Esophagus squamous epithelium (tissue), 5 donors: ENCODE measurements around the gene STIMATE. TPM values are rescaled to one million over a fixed set of nuclear protein-coding genes. Genes with fewer than 3 reads are reported as not detected.

Source experiments
- DNase-seq: peaks from one replicate; lab custom pipeline; 2025; lab: John Stamatoyannopoulos, UW
- H3K27ac ChIP-seq, 4 donors: fragments of 200-600 bp; sonication (generic); one replicate each; pipeline ENCODE4 v1.5.1; 2016 to 2019; ENCODE audit warnings: mild to moderate bottlenecking in 1 of 4
- H3K27me3 ChIP-seq, 4 donors: fragments of 200-600 bp; sonication (generic); 1 replicate in 3 of 4; 2 replicates in 1 of 4; pipeline versions ENCODE4 v1.5.1 to v1.6.0; 2017 to 2021; ENCODE audit warnings: antibody characterized with exemption in 1 of 4
- H3K36me3 ChIP-seq, 3 donors: fragments of 200-600 bp; sonication (generic); one replicate each; pipeline ENCODE4 v1.5.1; 2016 to 2019
- H3K4me1 ChIP-seq, 3 donors: fragments of 200-600 bp; sonication (generic); one replicate each; pipeline ENCODE4 v1.5.1; 2017 to 2019
- H3K4me3 ChIP-seq, 4 donors: fragments of 200-600 bp; sonication (generic); 1 replicate in 3 of 4; 2 replicates in 1 of 4; pipeline ENCODE4 v1.5.1; 2016 to 2019; ENCODE audit warnings: mild to moderate bottlenecking in 2 of 4, moderate library complexity in 1 of 4
- H3K9me3 ChIP-seq, 3 donors: fragments of 200-600 bp; sonication (generic); one replicate each; pipeline ENCODE4 v1.5.1; 2016 to 2019
- POLR2A ChIP-seq, 4 donors: fragments of 450-650 bp; IDR thresholded peaks; one replicate each; pipeline ENCODE4 v1.6.1; 2017; ENCODE audit warnings: antibody characterized with exemption in 4 of 4, mild to moderate bottlenecking in 4 of 4, moderate library complexity in 3 of 4
- WGBS, 2 donors: methylation state at CpG; one replicate each; pipeline ENCODE4 v1.1.5; 2018; 5-methylcytosine and 5-hydroxymethylcytosine counted together
- intact Hi-C: fragments of 100-400 bp; cut with DNase I; formaldehyde crosslinking; loops from one replicate; pipeline ENCODE4 v1.15.0; 2022
- total RNA-seq, 4 donors: library from RNA; depleted of rRNA; stranded (reverse); fragments of >200 nt; gene quantifications; one replicate each; pipeline ENCODE4 v1.1.0, GENCODE V29; 2016
- TF ChIP-seq, protein P1 (sequence below), 6 experiments: fragments of 450-650 bp in 4 of 6; fragments of 200-600 bp in 2 of 6; sonication (generic) in 2 of 6; IDR thresholded peaks; one replicate each; pipeline ENCODE4 v1.5.1; 2016 to 2019; ENCODE audit warnings: antibody characterized with exemption in 6 of 6, mild to moderate bottlenecking in 4 of 6, moderate library complexity in 4 of 6
- donor health status: DM: yes; HTN: yes; CAD: no.

The STIMATE gene
- total RNA-seq, 4 donors from 2014 or later: 7.0 to 14.7 (median 12.4) TPM

DNA sequence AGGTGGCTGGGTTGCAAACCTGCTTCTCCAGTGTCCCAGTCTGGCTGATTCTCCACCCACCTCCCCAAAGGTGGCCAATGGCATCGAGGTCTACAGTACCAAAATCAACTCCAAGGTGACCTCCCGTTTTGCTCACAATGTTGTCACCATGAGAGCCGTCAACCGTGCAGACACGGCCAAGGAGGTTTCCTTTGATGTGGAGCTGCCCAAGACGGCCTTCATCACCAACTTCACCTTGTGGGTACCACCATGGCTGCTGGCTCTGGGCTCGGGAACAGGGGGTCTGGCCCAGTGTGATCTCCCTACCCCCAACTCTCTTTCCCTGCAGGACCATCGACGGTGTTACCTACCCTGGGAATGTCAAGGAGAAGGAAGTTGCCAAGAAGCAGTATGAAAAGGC, 100.9 kb downstream of the STIMATE start:
- Histone ChIP-seq H3K9me3 (no peaks in the 10 kb centered on the region), H3K4me1 (peaks cover 0 to 6% (median 0%) of the 10 kb centered on the region in 3 donors), H3K4me3 (no peak overlapping the region), H3K36me3 (no peaks in the 10 kb centered on the region), H3K27ac (no peak overlapping the region), H3K27me3 (no peaks in the 10 kb centered on the region)
- no peak for TF ChIP-seq POLR2A (IDR thresholded peaks at IDR 0.05)
- TF ChIP-seq, protein P1, sequence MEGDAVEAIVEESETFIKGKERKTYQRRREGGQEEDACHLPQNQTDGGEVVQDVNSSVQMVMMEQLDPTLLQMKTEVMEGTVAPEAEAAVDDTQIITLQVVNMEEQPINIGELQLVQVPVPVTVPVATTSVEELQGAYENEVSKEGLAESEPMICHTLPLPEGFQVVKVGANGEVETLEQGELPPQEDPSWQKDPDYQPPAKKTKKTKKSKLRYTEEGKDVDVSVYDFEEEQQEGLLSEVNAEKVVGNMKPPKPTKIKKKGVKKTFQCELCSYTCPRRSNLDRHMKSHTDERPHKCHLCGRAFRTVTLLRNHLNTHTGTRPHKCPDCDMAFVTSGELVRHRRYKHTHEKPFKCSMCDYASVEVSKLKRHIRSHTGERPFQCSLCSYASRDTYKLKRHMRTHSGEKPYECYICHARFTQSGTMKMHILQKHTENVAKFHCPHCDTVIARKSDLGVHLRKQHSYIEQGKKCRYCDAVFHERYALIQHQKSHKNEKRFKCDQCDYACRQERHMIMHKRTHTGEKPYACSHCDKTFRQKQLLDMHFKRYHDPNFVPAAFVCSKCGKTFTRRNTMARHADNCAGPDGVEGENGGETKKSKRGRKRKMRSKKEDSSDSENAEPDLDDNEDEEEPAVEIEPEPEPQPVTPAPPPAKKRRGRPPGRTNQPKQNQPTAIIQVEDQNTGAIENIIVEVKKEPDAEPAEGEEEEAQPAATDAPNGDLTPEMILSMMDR (IDR thresholded peaks at IDR 0.05): no peak
- no peak for DNase-seq
- intact Hi-C loops: no loop called here
- WGBS, 2 donors: 82 to 90% methylated on average over 7 to 9 of the region's 9 CpGs

DNA sequence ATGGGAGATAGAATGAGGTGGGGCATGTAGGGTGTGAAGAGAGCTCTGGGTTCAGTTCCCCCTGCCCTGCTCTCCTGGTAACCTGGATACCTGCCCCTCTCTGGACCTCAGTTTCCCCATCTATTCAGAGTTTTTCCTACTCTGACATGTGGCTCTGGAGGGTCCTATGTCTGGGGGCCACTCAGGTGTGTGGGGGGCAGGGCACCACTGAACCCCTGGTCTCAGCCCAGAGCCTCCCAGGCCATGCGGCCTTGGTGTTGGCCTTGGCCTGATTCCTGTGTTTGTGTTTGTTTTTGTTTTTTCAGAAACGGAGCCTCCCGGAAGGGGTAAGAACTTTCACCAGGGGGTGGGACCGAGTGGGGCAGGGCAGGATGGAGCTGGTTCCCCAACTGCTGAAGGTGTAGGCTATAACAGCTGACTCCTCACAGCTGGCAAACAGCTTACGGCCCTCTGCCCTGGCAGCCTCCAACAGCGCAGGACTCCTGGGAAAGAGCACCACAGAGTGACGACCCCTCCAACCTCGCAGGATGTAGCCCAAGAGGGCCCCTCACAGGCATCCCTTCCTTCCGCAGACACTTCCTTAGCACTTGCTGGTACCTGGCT, 101.9 kb downstream of the STIMATE start:
- Histone ChIP-seq H3K9me3 (no peaks in the 10 kb centered on the region), H3K27ac (peak overlapping the region in 1 of 4 donors; percentile 62), H3K4me1 (peaks cover 0 to 6% (median 0%) of the 10 kb centered on the region in 3 donors), H3K4me3 (no peak overlapping the region), H3K36me3 (no peaks in the 10 kb centered on the region), H3K27me3 (no peaks in the 10 kb centered on the region)
- WGBS, 2 donors: 68% methylated on average over 8 of the region's 9 CpGs; no CpG with 5 or more reads in 1 of the 2 donors
- DNase-seq: no peak
- TF ChIP-seq, protein P1 (IDR thresholded peaks at IDR 0.05): no peak
- no peak for TF ChIP-seq POLR2A (IDR thresholded peaks at IDR 0.05)
- intact Hi-C loops: no loop called here

DNA sequence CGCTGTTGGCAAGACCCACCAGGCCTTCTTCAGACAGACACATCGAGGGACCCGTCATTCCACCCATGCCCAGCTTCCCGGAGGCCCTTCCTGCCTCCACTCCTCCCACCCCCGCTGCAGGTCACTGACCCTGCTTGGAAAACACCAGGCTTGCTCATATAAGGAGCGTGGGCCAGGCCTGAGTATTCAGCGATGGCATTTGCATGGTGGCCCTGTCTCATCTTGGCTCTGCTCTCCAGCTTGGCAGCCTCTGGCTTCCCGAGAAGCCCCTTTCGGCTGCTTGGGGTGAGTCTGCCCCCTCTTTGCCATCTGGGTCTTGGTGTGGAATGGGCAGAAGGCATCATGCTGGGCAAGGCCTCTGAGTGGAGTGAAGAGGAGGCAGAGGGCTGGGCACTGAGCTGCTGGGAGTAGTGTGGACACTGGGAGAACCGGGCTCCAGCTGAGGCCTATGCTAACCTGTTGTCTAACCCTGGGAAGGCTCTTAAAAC, 102.7 kb downstream of the STIMATE start, which contains the start of gene ITIH3:
Gene ITIH3, plus strand, starts transcription at position 185 of the 488 bp plus-strand sequence. Its CDS starts 8 bp downstream, at position 193.
- H3K4me1 ChIP-seq: peaks cover 0 to 6% (median 0%) of the 10 kb centered on the region in 3 donors
- 58 to 80% methylated on average over 2 to 5 of the region's 10 CpGs for WGBS, 2 donors

DNA sequence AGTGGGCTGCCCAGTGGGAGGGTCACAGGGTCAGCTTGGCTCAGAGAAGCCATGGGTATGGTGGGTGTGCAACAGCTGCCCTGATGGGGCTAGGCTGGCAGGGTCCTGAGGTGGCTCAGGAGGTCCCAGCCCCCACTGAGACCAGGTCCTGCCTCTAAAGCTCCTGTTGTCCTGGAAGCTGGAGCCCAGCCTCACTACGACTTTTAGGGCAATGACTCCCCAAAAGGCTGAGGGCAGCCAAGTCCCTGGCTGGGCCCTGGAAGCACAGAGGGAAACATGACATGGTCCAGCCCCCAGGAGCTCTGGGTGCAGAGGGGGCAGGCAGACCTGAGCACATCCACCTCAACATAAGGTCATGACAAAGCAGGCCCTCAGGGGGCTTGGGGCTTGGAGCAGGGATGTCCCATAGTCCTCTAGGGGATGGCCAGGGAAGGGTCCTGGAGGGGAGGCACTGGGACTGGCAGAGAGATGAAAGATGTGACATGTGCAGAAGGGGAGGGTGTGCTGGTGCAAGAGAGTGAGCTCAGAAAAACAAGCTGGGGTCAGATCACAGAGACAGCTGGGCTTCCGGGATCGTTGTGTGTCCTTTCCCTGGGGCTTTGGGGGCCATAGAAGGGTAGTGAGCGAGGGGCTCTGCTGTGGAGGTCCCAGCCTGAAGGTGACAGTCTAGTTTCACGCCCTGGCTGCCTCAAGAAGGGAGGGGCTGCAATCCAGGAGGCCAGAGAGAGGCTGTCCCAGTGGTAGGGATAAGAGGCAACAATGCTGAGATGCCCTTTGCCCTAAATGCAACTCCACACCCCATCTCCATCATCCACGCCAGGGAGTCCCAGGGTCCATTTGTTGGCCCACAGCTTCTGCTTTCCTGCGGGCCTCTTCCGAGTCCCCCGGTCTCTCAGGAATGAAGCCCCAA, 103.4 kb downstream of the STIMATE start:
- H3K9me3 ChIP-seq: no peaks in the 10 kb centered on the region
- H3K4me3 ChIP-seq: no peak overlapping the region
- WGBS, 2 donors: 70 to 77% methylated on average over 5 to 6 of the region's 9 CpGs

More for the DNA sequence above, 102.7 kb downstream of the STIMATE start, which contains the start of gene ITIH3:
- H3K27ac ChIP-seq: peak within 1 kb of the TSS in 1 of 4 donors; percentile 62
- H3K36me3 ChIP-seq: no peaks in the 10 kb centered on the region
- H3K9me3 ChIP-seq: no peaks in the 10 kb centered on the region
- TF ChIP-seq POLR2A (IDR thresholded peaks at IDR 0.05): no peak
- TF ChIP-seq, protein P1 (IDR thresholded peaks at IDR 0.05): no peak
- no peak for DNase-seq
- intact Hi-C loops: no loop called here
- peak within 1 kb of the TSS in 1 of 4 donors; percentile 12 for H3K4me3 ChIP-seq
- no peaks in the 10 kb centered on the region for H3K27me3 ChIP-seq

More for the DNA sequence above, 103.4 kb downstream of the STIMATE start:
- Histone ChIP-seq H3K27me3 (no peaks in the 10 kb centered on the region), H3K27ac (peak overlapping the region in 1 of 4 donors; percentile 62), H3K4me1 (peaks cover 0 to 6% (median 0%) of the 10 kb centered on the region in 3 donors), H3K36me3 (no peaks in the 10 kb centered on the region)
- no peak for DNase-seq
- TF ChIP-seq, protein P1 (IDR thresholded peaks at IDR 0.05): no peak
- no peak for TF ChIP-seq POLR2A (IDR thresholded peaks at IDR 0.05)
- intact Hi-C loops: no loop called here
